Measurements from ENCODE around the gene SCGB1D1.

The SCGB1D1 gene

GRCh38 chr11:62148271-62148980 is 41.6 kb upstream of the SCGB1D1 start:
- Histone ChIP-seq H3K36me3 (ENCODE audit: control insufficient read depth, insufficient read depth, low read length) (peaks cover 74% of the 10 kb centered on the region), H3K9ac (ENCODE audit: low read depth, low read length) (no peak overlapping the region), H3K4me3 (ENCODE audit: low read depth, low read length) (no peak overlapping the region), H3K27me3 (ENCODE audit: control insufficient read depth, insufficient read depth, low read length) (no peaks in the 10 kb centered on the region), H3K9me3 (ENCODE audit: control insufficient read depth, insufficient read depth, low read length) (no peaks in the 10 kb centered on the region), H3K4me1 (ENCODE audit: control insufficient read depth, insufficient read depth, low read length) (no peaks in the 10 kb centered on the region)

GRCh38 chr11:62149986-62150886 is 39.8 kb upstream of the SCGB1D1 start:
- Histone ChIP-seq H3K4me1 (ENCODE audit: control insufficient read depth, insufficient read depth, low read length) (no peaks in the 10 kb centered on the region), H3K36me3 (ENCODE audit: control insufficient read depth, insufficient read depth, low read length) (peaks cover 66% of the 10 kb centered on the region), H3K9me3 (ENCODE audit: control insufficient read depth, insufficient read depth, low read length) (no peaks in the 10 kb centered on the region), H3K4me3 (ENCODE audit: low read depth, low read length) (no peak overlapping the region), H3K27me3 (ENCODE audit: control insufficient read depth, insufficient read depth, low read length) (no peaks in the 10 kb centered on the region), H3K9ac (ENCODE audit: low read depth, low read length) (no peak overlapping the region)

- no peaks in the 10 kb centered on the region for H3K27me3 ChIP-seq (ENCODE audit: control insufficient read depth, insufficient read depth, low read length)
- no peaks in the 10 kb centered on the region for H3K9me3 ChIP-seq (ENCODE audit: control insufficient read depth, insufficient read depth, low read length)
- no peaks in the 10 kb centered on the region for H3K4me1 ChIP-seq (ENCODE audit: control insufficient read depth, insufficient read depth, low read length)
- no peak overlapping the region for H3K4me3 ChIP-seq (ENCODE audit: low read depth, low read length)
- peaks cover 59% of the 10 kb centered on the region for H3K36me3 ChIP-seq (ENCODE audit: control insufficient read depth, insufficient read depth, low read length)
- H3K9ac ChIP-seq (ENCODE audit: low read depth, low read length) = no peak overlapping the region
Measured at GRCh38 chr11:62150887-62151736, 38.9 kb upstream of the SCGB1D1 start.

- Histone ChIP-seq H3K4me3 (ENCODE audit: low read depth, low read length) (no peak overlapping the region), H3K36me3 (ENCODE audit: control insufficient read depth, insufficient read depth, low read length) (peaks cover 53% of the 10 kb centered on the region), H3K4me1 (ENCODE audit: control insufficient read depth, insufficient read depth, low read length) (no peaks in the 10 kb centered on the region), H3K9ac (ENCODE audit: low read depth, low read length) (no peak overlapping the region), H3K9me3 (ENCODE audit: control insufficient read depth, insufficient read depth, low read length) (no peaks in the 10 kb centered on the region), H3K27me3 (ENCODE audit: control insufficient read depth, insufficient read depth, low read length) (no peaks in the 10 kb centered on the region)
Measured at GRCh38 chr11:62151737-62152102, 38.3 kb upstream of the SCGB1D1 start.

- H3K36me3 ChIP-seq (ENCODE audit: control insufficient read depth, insufficient read depth, low read length) = peaks cover 45% of the 10 kb centered on the region
- H3K9ac ChIP-seq (ENCODE audit: low read depth, low read length) = no peak overlapping the region
- H3K9me3 ChIP-seq (ENCODE audit: control insufficient read depth, insufficient read depth, low read length) = no peaks in the 10 kb centered on the region
- H3K4me1 ChIP-seq (ENCODE audit: control insufficient read depth, insufficient read depth, low read length) = no peaks in the 10 kb centered on the region
- no peak overlapping the region for H3K4me3 ChIP-seq (ENCODE audit: low read depth, low read length)
- H3K27me3 ChIP-seq (ENCODE audit: control insufficient read depth, insufficient read depth, low read length) = no peaks in the 10 kb centered on the region
Measured at GRCh38 chr11:62152245-62153086, 37.5 kb upstream of the SCGB1D1 start.

GRCh38 chr11:62153087-62153395 is 37.0 kb upstream of the SCGB1D1 start:
- no peak overlapping the region for H3K4me3 ChIP-seq (ENCODE audit: low read depth, low read length)
- H3K9me3 ChIP-seq (ENCODE audit: control insufficient read depth, insufficient read depth, low read length) = no peaks in the 10 kb centered on the region
- H3K9ac ChIP-seq (ENCODE audit: low read depth, low read length) = no peak overlapping the region
- no peaks in the 10 kb centered on the region for H3K27me3 ChIP-seq (ENCODE audit: control insufficient read depth, insufficient read depth, low read length)
- H3K4me1 ChIP-seq (ENCODE audit: control insufficient read depth, insufficient read depth, low read length) = no peaks in the 10 kb centered on the region
- H3K36me3 ChIP-seq (ENCODE audit: control insufficient read depth, insufficient read depth, low read length) = peaks cover 40% of the 10 kb centered on the region

- Histone ChIP-seq H3K36me3 (ENCODE audit: control insufficient read depth, insufficient read depth, low read length) (peaks cover 36% of the 10 kb centered on the region), H3K27me3 (ENCODE audit: control insufficient read depth, insufficient read depth, low read length) (no peaks in the 10 kb centered on the region), H3K4me1 (ENCODE audit: control insufficient read depth, insufficient read depth, low read length) (no peaks in the 10 kb centered on the region), H3K9me3 (ENCODE audit: control insufficient read depth, insufficient read depth, low read length) (no peaks in the 10 kb centered on the region), H3K9ac (ENCODE audit: low read depth, low read length) (no peak overlapping the region), H3K4me3 (ENCODE audit: low read depth, low read length) (no peak overlapping the region)
Measured at GRCh38 chr11:62153617-62154016, 36.4 kb upstream of the SCGB1D1 start.

- Histone ChIP-seq H3K36me3 (ENCODE audit: control insufficient read depth, insufficient read depth, low read length) (no peaks in the 10 kb centered on the region), H3K4me3 (ENCODE audit: low read depth, low read length) (no peak overlapping the region), H3K9ac (ENCODE audit: low read depth, low read length) (no peak overlapping the region), H3K4me1 (ENCODE audit: control insufficient read depth, insufficient read depth, low read length) (no peaks in the 10 kb centered on the region), H3K9me3 (ENCODE audit: control insufficient read depth, insufficient read depth, low read length) (no peaks in the 10 kb centered on the region), H3K27me3 (ENCODE audit: control insufficient read depth, insufficient read depth, low read length) (no peaks in the 10 kb centered on the region)
Measured at GRCh38 chr11:62157603-62158002, 32.4 kb upstream of the SCGB1D1 start.

GRCh38 chr11:62166371-62166770 is 23.6 kb upstream of the SCGB1D1 start:
- H3K36me3 ChIP-seq (ENCODE audit: control insufficient read depth, insufficient read depth, low read length) = no peaks in the 10 kb centered on the region
- H3K9ac ChIP-seq (ENCODE audit: low read depth, low read length) = no peak overlapping the region
- no peaks in the 10 kb centered on the region for H3K4me1 ChIP-seq (ENCODE audit: control insufficient read depth, insufficient read depth, low read length)
- H3K27me3 ChIP-seq (ENCODE audit: control insufficient read depth, insufficient read depth, low read length) = no peaks in the 10 kb centered on the region
- H3K4me3 ChIP-seq (ENCODE audit: low read depth, low read length) = no peak overlapping the region
- H3K9me3 ChIP-seq (ENCODE audit: control insufficient read depth, insufficient read depth, low read length) = no peaks in the 10 kb centered on the region

GRCh38 chr11:62169448-62169847 is 20.6 kb upstream of the SCGB1D1 start:
- no peaks in the 10 kb centered on the region for H3K27me3 ChIP-seq (ENCODE audit: control insufficient read depth, insufficient read depth, low read length)

GRCh38 chr11:62169935-62170334 is 20.1 kb upstream of the SCGB1D1 start:
- H3K36me3 ChIP-seq (ENCODE audit: control insufficient read depth, insufficient read depth, low read length) = no peaks in the 10 kb centered on the region
- H3K4me1 ChIP-seq (ENCODE audit: control insufficient read depth, insufficient read depth, low read length) = no peaks in the 10 kb centered on the region
- no peak overlapping the region for H3K4me3 ChIP-seq (ENCODE audit: low read depth, low read length)
- no peak overlapping the region for H3K9ac ChIP-seq (ENCODE audit: low read depth, low read length)
- no peaks in the 10 kb centered on the region for H3K9me3 ChIP-seq (ENCODE audit: control insufficient read depth, insufficient read depth, low read length)
- H3K27me3 ChIP-seq (ENCODE audit: control insufficient read depth, insufficient read depth, low read length) = no peaks in the 10 kb centered on the region

More at GRCh38 chr11:62169448-62169847, 20.6 kb upstream of the SCGB1D1 start:
- Histone ChIP-seq H3K4me1 (ENCODE audit: control insufficient read depth, insufficient read depth, low read length) (no peaks in the 10 kb centered on the region), H3K9ac (ENCODE audit: low read depth, low read length) (no peak overlapping the region), H3K36me3 (ENCODE audit: control insufficient read depth, insufficient read depth, low read length) (no peaks in the 10 kb centered on the region), H3K4me3 (ENCODE audit: low read depth, low read length) (no peak overlapping the region), H3K9me3 (ENCODE audit: control insufficient read depth, insufficient read depth, low read length) (no peaks in the 10 kb centered on the region)
